Epidermal melanocyte (primary cell): Measurements from ENCODE around the gene MAPRE3.
"Not testable (repeated sequence)": the region's sequence is repeated elsewhere in the genome, so short reads cannot be mapped to it uniquely, and the experiment has no call there.

Experiments
- DNase-seq: peaks from one replicate; pipeline ENCODE4 v3.0.0; 2011; ENCODE audit warnings: low spot score; ENCODE audit not compliant: insufficient read length

MAPRE3 gene

GRCh38 chr2:27067385-27067784 lies 96.9 kb downstream of the MAPRE3 start:
- DNase-seq, result no peak

GRCh38 chr2:27069436-27069835 lies 99.0 kb downstream of the MAPRE3 start:
- no peak for DNase-seq

DNA sequence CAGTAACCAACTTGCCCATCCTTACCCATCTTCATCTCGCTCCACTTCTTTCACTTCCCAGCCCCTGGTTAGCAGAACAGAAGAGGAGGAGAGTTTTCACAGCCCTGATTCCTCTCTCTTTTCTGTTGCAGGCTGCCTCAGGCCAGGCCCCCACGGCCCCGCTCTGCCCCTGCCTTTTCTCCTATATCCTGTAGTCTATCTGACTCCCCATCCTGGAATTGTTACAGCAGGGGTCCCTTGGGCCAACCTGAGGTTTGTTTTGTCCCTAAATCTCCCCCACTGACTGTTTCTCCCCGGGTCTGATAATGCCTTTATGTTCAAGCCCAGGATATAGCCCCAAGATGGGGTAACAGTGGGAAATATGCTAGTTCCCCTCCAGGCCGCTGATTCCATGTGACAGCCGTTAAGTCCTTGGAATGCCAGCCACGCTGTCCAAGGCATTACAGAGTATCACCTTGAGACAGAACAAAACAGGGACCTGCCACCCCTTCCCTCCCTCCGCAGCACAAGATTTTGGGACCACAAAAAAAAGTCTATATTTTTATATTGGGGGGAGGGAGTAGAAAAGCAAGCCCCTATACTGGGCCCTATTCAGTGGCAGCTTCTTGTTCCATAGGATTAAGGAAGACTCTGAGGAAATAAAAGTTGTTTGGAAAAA lies 99.7 kb downstream of the MAPRE3 start:
- DNase-seq, result no peak

DNA sequence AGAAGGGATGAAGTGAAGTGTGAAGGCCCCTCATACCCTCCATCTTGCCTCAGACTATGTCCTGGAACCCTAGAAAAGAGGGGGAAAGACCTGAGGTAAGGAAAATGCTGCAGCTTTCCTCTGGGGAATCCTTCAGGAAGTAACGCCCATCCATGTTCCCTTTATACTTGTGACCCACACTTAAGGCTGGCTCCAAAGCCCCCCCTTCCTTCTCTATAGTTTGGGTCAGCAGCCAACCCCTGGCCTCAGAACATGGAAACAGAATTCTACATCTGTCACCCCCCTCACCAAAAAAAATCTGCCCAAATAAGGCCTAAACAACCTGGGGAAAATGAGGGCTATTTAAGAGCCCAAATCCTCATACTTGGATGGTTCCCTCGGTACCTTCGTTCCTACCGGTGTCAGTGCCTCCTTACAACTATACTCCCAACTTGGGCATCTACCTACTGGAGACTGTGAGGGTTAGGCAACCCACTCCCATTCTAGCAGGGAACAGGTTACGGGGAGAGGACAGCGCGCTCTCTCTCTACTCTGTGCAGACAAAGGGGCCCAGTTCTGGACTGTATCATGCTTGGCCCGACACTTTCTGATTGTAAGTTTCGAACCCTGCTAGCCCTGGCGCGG lies 100.3 kb downstream of the MAPRE3 start:
- no peak for DNase-seq

- DNase-seq, result peak; percentile 95
Observed at GRCh38 chr2:27071277-27071989, 101.0 kb downstream of the MAPRE3 start, which contains the start of gene OST4. Gene OST4 (minus strand): TSS chr2:27071654.

DNA sequence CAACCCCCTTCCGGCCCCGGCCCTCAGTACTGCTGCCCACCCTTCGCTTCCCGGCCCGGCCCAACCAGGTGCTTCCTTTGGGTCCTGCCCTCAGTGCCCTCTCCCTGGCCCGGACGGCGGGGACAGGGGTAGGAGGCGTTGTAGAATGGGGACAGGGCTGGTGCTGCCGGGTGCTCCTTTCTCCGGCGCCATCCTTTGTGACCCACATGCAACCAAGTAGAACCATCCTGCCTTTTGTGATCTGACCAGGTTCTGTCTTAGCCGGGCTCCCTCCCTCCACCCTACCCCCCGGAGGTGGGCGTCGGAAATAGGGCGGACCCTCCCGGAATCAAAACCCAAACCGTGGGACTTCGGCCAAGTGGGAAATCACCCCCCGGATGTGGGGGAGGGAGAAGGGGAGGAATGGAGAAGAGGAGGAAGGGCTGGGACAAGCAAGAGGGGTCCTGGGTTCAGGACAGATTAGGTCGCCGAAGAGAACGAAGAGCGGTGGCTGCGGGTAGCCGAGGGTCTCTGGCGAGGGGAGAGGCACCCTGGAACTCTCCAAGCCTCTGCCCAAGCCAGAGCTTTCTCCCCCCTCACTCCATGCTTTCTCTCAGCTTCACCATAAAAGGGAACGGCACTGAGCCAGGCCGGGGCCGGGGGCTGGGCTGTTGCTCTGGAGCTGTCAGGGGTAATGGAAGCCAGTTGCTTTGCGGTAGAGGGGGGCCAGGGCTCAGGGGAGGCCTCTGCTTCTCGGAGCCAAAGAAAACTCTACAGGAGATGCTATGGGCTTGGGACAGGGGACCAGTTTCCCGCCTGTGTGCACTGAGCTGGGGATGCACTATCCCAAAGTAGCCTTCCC lies 101.8 kb downstream of the MAPRE3 start:
- no peak for DNase-seq

DNA sequence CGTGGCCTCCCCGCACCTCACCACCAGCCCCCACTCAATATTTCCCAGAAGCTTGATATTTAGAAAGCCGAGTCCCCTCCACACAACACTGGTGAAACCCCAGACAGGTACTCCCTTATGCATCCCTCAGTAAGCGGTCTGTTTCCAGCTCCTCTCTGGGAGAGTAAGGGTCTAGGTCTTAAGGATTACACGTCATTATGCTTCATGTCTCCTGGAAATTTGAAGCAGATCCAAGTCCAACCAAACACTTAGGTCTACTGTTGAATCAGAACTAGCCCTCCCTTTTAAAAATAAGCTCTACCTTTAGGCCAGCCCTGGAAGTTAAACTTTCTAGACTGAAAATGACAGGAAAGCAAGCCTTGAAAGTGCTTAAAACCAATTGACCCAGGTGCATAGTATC lies 102.5 kb downstream of the MAPRE3 start:
- no peak for DNase-seq

- DNase-seq, result no peak
Observed at GRCh38 chr2:27073782-27074181, 103.3 kb downstream of the MAPRE3 start.

DNA sequence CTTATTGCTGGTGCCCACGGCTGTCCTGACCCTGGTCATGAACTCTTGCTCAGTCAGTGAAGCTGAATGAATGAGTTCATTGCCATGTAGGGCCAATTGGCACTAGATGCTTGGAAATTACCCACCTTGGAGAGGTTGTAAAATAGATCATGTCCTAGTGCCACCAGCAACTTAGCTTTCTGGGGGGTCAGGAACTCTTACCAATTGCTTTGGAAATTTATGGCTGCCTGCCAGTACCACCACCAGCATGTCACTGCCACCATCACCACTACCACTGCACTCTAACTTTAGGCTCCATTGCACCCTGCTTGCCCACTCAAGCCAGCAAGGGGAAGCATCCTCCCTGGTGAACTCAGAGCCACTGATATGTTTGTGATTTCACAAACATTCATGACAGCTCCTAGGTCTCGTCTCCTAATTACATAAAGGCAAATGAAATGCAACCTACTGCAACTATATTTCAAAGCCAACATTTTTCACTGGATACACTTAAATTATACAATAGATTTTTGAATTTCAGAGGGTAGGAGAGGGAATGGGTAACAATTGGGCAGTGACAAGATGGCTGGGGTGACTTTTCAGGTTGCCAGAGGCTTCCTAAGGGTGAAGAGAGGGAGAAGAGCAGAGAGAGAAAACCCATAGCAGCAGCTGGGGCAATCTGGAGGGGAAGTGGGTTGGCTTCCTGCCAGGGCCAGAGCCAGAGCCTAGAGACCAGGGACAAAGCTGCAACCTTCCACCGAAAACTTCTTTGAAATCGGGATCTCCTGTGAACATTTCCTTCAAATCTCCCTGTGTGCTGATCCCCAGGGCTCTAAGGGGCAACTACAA lies 104.5 kb downstream of the MAPRE3 start:
- DNase-seq, result no peak

DNA sequence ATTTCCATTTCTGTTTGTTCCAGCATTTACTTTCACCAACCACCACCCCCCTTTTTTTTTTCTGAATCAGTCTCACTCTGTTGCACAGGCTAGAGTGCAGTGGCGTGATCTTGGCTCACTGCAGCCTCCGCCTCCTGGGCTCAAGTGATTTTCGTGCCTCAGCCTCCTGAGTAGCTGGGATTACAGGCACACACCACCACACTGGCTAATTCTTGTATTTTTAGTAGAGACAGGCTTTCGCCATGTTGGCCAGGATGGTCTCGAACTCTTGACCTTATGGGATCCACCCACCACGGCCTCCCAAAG lies 105.1 kb downstream of the MAPRE3 start:
- DNase-seq, result not testable (repeated sequence)

- DNase-seq, result no peak
Observed at GRCh38 chr2:27076323-27076722, 105.9 kb downstream of the MAPRE3 start.
